Measurements from ENCODE around the gene MLLT3. TPM values are rescaled to one million over a fixed set of nuclear protein-coding genes. Genes with fewer than 3 reads are reported as not detected.

Gene MLLT3
- total and polyA plus RNA-seq, 2 of the 13 experiments (the other 11 are each of a cell fraction or from before 2014, with no cell fraction given) = 12.3 to 12.6 TPM

DNA sequence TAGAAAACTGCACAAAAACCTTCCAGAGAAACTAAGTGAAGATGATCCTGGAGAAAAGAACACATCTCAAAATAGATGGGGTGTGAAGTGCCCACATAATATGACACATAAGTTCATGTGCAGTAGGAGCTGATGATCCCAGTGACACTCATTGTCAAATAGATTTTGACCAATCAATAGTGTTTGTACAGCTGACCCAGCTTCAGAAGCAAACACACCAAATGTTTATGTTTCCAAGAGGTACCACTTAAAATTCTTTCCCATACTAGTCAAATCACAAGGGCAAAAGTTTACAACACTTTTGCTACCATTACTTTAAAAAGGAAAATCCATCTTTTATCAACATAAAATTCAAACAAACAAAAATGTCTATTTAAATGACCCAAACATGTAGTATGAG lies 175.0 kb downstream of the MLLT3 start (continued):
- TF ChIP-seq, protein P1, sequence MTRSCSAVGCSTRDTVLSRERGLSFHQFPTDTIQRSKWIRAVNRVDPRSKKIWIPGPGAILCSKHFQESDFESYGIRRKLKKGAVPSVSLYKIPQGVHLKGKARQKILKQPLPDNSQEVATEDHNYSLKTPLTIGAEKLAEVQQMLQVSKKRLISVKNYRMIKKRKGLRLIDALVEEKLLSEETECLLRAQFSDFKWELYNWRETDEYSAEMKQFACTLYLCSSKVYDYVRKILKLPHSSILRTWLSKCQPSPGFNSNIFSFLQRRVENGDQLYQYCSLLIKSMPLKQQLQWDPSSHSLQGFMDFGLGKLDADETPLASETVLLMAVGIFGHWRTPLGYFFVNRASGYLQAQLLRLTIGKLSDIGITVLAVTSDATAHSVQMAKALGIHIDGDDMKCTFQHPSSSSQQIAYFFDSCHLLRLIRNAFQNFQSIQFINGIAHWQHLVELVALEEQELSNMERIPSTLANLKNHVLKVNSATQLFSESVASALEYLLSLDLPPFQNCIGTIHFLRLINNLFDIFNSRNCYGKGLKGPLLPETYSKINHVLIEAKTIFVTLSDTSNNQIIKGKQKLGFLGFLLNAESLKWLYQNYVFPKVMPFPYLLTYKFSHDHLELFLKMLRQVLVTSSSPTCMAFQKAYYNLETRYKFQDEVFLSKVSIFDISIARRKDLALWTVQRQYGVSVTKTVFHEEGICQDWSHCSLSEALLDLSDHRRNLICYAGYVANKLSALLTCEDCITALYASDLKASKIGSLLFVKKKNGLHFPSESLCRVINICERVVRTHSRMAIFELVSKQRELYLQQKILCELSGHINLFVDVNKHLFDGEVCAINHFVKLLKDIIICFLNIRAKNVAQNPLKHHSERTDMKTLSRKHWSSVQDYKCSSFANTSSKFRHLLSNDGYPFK (CRISPR knock-in tag; IDR thresholded peaks at IDR 0.05; ENCODE audit: borderline replicate concordance) = no peak
- TF ChIP-seq RARA (CRISPR knock-in tag; IDR thresholded peaks at IDR 0.05) = peak; percentile 50; the same call in 1 of the 2 replicates
- TF ChIP-seq KAT2B (IDR thresholded peaks at IDR 0.05; ENCODE audit: borderline replicate concordance, low read depth, low read length) = peak; percentile 31; the same call in 1 of the 2 replicates
- TF ChIP-seq, protein P2, sequence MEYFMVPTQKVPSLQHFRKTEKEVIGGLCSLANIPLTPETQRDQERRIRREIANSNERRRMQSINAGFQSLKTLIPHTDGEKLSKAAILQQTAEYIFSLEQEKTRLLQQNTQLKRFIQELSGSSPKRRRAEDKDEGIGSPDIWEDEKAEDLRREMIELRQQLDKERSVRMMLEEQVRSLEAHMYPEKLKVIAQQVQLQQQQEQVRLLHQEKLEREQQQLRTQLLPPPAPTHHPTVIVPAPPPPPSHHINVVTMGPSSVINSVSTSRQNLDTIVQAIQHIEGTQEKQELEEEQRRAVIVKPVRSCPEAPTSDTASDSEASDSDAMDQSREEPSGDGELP (IDR thresholded peaks at IDR 0.05; ENCODE audit: borderline replicate concordance, low read depth) = peak; percentile 78
- TF ChIP-seq HHEX (CRISPR knock-in tag; IDR thresholded peaks at IDR 0.05) = peak; percentile 45; the same call in 1 of the 2 replicates
- TF ChIP-seq, protein P3, sequence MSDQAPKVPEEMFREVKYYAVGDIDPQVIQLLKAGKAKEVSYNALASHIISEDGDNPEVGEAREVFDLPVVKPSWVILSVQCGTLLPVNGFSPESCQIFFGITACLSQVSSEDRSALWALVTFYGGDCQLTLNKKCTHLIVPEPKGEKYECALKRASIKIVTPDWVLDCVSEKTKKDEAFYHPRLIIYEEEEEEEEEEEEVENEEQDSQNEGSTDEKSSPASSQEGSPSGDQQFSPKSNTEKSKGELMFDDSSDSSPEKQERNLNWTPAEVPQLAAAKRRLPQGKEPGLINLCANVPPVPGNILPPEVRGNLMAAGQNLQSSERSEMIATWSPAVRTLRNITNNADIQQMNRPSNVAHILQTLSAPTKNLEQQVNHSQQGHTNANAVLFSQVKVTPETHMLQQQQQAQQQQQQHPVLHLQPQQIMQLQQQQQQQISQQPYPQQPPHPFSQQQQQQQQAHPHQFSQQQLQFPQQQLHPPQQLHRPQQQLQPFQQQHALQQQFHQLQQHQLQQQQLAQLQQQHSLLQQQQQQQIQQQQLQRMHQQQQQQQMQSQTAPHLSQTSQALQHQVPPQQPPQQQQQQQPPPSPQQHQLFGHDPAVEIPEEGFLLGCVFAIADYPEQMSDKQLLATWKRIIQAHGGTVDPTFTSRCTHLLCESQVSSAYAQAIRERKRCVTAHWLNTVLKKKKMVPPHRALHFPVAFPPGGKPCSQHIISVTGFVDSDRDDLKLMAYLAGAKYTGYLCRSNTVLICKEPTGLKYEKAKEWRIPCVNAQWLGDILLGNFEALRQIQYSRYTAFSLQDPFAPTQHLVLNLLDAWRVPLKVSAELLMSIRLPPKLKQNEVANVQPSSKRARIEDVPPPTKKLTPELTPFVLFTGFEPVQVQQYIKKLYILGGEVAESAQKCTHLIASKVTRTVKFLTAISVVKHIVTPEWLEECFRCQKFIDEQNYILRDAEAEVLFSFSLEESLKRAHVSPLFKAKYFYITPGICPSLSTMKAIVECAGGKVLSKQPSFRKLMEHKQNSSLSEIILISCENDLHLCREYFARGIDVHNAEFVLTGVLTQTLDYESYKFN (CRISPR knock-in tag; conservative IDR thresholded peaks at IDR 0.05) = 0 out of 2 replicates have a peak, but pooled peaks have one; percentile 21
- TF ChIP-seq CCAR2 (optimal IDR thresholded peaks at IDR 0.05; ENCODE audit: low read depth, low read length) = no peak
- no peak for TF ChIP-seq NFKB2 (CRISPR knock-in tag; IDR thresholded peaks at IDR 0.05; ENCODE audit: borderline replicate concordance)

Data from HepG2 (cell line).